NCI-H1417 (cell line): ENCODE results near the gene IL3RA.
"Not testable (repeated sequence)": the region's sequence is repeated elsewhere in the genome, so short reads cannot be mapped to it uniquely, and the experiment has no call there.

Experiments used
- DNase-seq, 3 experiments: peaks; one replicate each; lab custom pipeline; 2025; lab: John Stamatoyannopoulos, UW

Gene IL3RA

DNA sequence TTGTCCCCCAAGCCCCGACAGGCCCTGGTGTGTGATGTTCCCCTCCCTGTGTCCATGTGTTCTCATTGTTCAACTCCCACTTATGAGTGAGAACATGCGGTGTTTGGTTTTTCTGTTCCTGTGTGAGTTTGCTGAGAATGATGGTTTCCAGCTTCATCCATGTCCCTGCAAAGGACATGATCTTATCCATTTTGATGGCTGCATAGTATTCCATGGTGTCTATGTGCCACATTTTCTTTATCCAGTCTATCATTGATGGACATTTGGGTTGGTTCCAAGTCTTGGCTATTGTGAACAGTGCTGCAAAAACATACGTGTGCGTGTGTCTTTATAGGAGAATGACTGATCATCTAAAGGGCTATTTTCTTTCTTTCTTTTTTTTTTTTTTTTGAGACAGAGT lies 4.2 kb upstream of the IL3RA start:
- not testable (repeated sequence) for DNase-seq

- no peak for DNase-seq
These were observed 1.7 kb upstream of the IL3RA start for GRCh38 chrX:1334854-1335253.

GRCh38 chrX:1336948-1337779 lies 579 bp downstream of the IL3RA start:
- DNase-seq = no peak

GRCh38 chrX:1341545-1342184 lies 5.1 kb downstream of the IL3RA start:
- DNase-seq = no peak

DNA sequence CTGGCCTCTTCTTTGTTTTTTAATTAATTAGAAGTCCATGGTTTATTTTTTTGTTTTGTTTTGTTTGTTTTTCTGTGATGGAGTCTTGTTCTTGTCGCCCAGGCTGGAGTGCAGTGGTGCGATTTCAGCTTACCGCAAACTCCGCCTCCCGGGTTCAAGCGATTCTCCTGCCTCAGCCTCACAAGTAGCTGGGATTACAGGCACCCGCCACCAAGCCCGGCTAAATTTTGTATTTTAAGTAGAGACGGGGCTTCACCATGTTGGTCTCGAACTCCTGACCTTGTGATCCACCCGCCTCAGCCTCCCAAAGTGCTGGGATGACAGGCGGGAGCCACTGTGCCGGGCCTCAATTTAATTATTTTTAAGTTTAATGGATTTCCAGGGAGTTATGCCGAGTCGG lies 13.0 kb downstream of the IL3RA start:
- DNase-seq = not testable (repeated sequence)

DNA sequence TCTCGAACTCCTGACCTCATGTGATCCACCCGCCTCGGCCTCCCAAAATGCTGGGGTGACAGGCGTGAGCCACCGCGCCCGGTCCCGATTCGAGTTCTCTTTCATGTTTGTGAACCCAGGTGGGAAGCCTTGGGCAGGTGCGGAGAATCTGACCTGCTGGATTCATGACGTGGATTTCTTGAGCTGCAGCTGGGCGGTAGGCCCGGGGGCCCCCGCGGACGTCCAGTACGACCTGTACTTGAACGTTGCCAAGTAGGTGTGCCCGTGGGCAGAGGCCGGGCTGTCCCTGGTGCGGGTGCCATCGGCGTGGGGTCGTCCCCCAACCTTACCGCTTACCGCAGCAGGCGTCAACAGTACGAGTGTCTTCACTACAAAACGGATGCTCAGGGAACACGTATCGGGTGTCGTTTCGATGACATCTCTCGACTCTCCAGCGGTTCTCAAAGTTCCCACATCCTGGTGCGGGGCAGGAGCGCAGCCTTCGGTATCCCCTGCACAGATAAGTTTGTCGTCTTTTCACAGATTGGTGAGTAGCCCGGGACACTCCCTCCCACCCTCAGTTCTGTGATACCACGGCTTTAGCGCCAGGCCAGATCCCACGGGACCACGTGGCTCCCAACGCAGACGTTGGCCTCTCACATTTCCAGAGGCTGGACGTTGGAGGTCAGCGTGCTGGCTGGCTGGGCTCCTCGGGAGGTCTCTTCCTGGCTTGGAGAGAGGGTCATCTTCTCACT lies 15.6 kb downstream of the IL3RA start:
- no peak for DNase-seq

- DNase-seq = no peak
These were observed 17.7 kb downstream of the IL3RA start for GRCh38 chrX:1354036-1355019.

GRCh38 chrX:1355131-1356046 lies 18.8 kb downstream of the IL3RA start:
- no peak for DNase-seq

DNA sequence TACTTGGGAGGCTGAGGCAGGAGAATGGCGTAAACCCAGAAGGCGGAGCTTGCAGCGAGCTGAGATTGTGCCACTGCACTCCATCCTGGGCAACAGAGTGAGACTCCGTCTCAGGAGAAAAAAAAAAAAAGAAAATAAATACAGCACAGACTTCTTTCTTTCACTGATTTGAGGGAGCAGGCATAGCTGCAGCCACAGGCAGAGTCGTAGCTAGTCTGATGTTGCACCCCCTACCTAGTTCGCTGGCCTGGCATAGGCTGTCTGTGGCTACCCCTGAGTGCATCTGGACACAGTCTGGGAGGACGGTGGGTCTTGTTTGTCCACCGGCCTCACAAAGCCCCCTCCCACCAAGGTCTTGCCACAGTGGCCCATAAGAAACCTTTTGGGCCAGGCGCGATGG lies 21.4 kb downstream of the IL3RA start:
- DNase-seq = no peak

DNA sequence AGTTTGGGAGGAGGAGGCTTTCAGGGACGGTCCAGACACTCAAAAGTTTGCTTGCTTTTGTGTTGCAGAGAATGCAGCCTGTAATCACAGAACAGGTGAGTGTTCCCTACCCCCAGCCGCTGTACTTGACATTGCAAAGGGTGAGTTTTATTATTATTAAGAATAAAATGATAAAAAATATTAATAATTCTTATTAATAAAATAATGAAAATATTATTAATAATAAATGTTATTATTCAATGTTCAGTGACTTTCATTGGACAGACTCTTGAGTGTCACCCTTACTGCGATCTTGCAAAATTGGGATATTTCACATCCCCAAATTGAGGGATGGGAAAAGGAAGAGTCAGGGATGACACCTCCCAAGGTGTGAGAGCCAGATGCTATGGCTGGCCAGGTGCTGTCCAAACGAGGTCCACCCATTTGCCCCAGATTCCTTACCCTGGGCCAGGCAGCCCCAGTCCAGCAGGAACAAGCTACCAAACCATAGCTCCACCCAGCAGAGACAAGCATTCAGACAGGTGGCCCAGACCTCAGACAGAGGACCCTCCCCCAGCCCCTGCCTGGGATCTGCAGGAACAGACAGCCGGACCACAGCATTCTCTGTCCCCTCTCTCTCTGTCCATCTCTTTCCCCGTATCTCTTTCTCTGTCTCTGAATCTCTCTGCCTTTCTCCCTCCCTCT lies 22.4 kb downstream of the IL3RA start:
- DNase-seq = no peak

GRCh38 chrX:1359477-1359873 lies 22.9 kb downstream of the IL3RA start:
- DNase-seq = no peak

- no peak for DNase-seq
These were observed 23.6 kb downstream of the IL3RA start for GRCh38 chrX:1360171-1360570.

- DNase-seq = no peak
These were observed 24.7 kb downstream of the IL3RA start for GRCh38 chrX:1361275-1361674.

GRCh38 chrX:1361910-1362309 lies 25.3 kb downstream of the IL3RA start:
- no peak for DNase-seq

DNA sequence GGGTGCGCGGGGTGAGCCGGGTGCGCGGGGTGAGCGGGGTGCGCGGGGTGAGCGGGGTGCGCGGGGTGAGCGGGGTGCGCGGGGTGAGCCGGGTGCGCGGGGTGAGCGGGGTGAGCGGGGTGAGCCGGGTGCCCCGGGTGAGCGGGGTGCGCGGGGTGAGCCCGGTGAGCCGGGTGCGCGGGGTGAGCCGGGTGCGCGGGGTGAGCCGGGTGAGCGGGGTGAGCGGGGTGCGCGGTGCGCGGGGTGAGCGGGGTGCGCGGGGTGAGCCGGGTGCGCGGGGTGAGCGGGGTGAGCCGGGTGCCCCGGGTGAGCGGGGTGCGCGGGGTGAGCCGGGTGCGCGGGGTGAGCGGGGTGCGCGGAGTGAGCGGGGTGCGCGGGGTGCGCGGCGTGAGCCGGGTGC lies 29.8 kb downstream of the IL3RA start:
- DNase-seq = not testable (repeated sequence)

GRCh38 chrX:1368385-1368698 lies 31.8 kb downstream of the IL3RA start:
- DNase-seq = no peak

DNA sequence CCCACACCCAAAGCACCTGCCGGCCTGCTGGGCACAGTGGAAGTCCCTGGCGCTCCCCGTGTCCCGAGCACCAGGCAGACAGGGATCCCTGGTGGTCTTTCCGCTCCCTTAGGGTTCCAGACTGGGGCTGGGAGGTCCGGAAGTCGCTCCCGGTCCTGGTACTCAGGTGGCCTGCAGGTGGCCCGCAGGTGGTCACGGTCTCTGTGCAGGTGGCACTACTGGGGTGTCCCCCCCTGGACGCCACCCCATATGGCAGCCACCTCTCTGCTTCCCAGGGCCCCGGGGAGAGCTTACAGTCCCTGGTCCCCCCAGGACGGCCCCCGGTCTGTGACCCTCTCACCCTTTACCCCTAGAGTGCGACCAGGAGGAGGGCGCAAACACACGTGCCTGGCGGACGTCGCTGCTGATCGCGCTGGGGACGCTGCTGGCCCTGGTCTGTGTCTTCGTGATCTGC lies 41.7 kb downstream of the IL3RA start:
- no peak for DNase-seq

GRCh38 chrX:1380672-1381233 lies 44.2 kb downstream of the IL3RA start:
- no peak for DNase-seq

DNA sequence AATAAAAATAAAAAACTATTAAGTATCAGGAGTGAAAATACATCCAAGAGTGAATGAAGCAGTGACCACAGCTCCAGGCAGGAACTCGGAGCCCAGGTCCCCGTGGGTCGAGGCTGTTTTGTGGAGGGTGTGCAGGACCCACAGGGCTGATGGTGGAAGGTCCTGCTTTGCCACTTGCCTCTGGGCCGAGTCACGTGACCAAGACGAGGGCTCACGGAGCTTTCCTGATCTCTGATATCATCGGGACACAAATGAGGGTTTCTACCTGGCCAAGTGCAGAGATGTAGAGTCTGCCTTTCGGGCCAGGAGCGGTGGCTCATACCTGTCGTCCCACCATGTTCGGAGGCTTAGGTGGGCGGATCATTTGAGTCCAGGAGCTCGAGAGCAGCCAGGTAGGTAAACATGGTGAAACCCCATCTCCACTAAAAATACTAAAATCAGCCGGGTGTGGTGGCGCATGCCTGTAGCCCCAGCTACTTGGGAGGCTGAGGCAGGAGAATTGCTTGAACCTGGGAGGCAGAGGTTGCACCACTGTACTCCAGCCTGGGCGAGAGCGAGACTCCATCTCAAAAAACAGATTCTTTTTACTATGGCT lies 48.2 kb downstream of the IL3RA start:
- no peak for DNase-seq
